Lower leg skin (tissue), 4 donors: Measurements from ENCODE around the gene ST6GALNAC3. TPM values are rescaled to one million over a fixed set of nuclear protein-coding genes. Genes with fewer than 3 reads are reported as not detected.

Experiments
- DNase-seq, 2 donors: peaks; one replicate each; pipeline ENCODE4 v3.0.0-alpha.2; 2019; ENCODE audit warnings: low spot score in 2 of 2
- H3K4me3 ChIP-seq: fragments of 200-600 bp; sonication (generic); 2 replicates; pipeline ENCODE4 v1.5.1; 2017; ENCODE audit warnings: mild to moderate bottlenecking, low read depth; ENCODE audit not compliant: poor library complexity, severe bottlenecking
- CTCF ChIP-seq, 3 donors: fragments of 450-650 bp; IDR thresholded peaks; one replicate each; pipeline ENCODE4 v1.5.1; 2016; ENCODE audit warnings: antibody characterized with exemption in 3 of 3, mild to moderate bottlenecking in 3 of 3, moderate library complexity in 2 of 3
- POLR2A ChIP-seq, 2 donors: fragments of 450-650 bp; IDR thresholded peaks; one replicate each; pipeline ENCODE4 v1.6.1; 2016 to 2017; ENCODE audit warnings: antibody characterized with exemption in 2 of 2, mild to moderate bottlenecking in 1 of 2, moderate library complexity in 1 of 2
- WGBS, 2 donors: methylation state at CpG; one replicate each; pipeline ENCODE4 v1.1.5; 2018; 5-methylcytosine and 5-hydroxymethylcytosine counted together
- intact Hi-C: fragments of 100-400 bp; cut with DNase I; formaldehyde crosslinking; loops from one replicate; pipeline ENCODE4 v1.15.0; 2023; ENCODE audit warnings: low total_unique reads
- total RNA-seq, 4 donors: library from RNA; depleted of rRNA; stranded (reverse); fragments of >200 nt; gene quantifications; one replicate each; pipeline ENCODE4 v1.1.0, GENCODE V29; 2016

Gene ST6GALNAC3
- total RNA-seq, 4 donors from 2014 or later, result 1.5 to 3.8 (median 3.0) TPM

- DNase-seq, result no peak
- 85 to 87% methylated on average over 1 of the region's 1 CpG for WGBS, 2 donors
Observed at GRCh38 chr1:76102046-76102445, 27.5 kb downstream of the ST6GALNAC3 start.

GRCh38 chr1:76103034-76103433, 28.5 kb downstream of the ST6GALNAC3 start:
- TF ChIP-seq POLR2A (IDR thresholded peaks at IDR 0.05) (no peak), CTCF (IDR thresholded peaks at IDR 0.05) (no peak)
- intact Hi-C loops, result no loop called here
- no peak for DNase-seq
- no peak overlapping the region for H3K4me3 ChIP-seq

More at GRCh38 chr1:76102046-76102445, 27.5 kb downstream of the ST6GALNAC3 start:
- intact Hi-C loops, result no loop called here
- H3K4me3 ChIP-seq, result no peak overlapping the region
- TF ChIP-seq POLR2A (IDR thresholded peaks at IDR 0.05), result no peak

GRCh38 chr1:76105372-76105771, 30.8 kb downstream of the ST6GALNAC3 start:
- intact Hi-C loops, result no loop called here
- no peak for DNase-seq
- 49 to 58% methylated on average over 2 of the region's 2 CpGs for WGBS, 2 donors
- H3K4me3 ChIP-seq, result no peak overlapping the region
- TF ChIP-seq CTCF (IDR thresholded peaks at IDR 0.05) (no peak), POLR2A (IDR thresholded peaks at IDR 0.05) (no peak)

GRCh38 chr1:76106251-76106650, 31.7 kb downstream of the ST6GALNAC3 start:
- 87 to 90% methylated on average over 1 of the region's 1 CpG for WGBS, 2 donors

GRCh38 chr1:76106719-76107235, 32.2 kb downstream of the ST6GALNAC3 start:
- intact Hi-C loops, result no loop called here
- 52 to 58% methylated on average over 1 of the region's 1 CpG for WGBS, 2 donors
- no peak for DNase-seq

More at GRCh38 chr1:76106251-76106650, 31.7 kb downstream of the ST6GALNAC3 start:
- H3K4me3 ChIP-seq, result no peak overlapping the region
- no peak for DNase-seq
- TF ChIP-seq CTCF (IDR thresholded peaks at IDR 0.05) (no peak), POLR2A (IDR thresholded peaks at IDR 0.05) (no peak)
- intact Hi-C loops, result no loop called here

GRCh38 chr1:76109404-76109803, 34.9 kb downstream of the ST6GALNAC3 start:
- WGBS, 2 donors, result 83 to 92% methylated on average over 4 of the region's 4 CpGs
- no peak for TF ChIP-seq CTCF (IDR thresholded peaks at IDR 0.05)
- no peak for TF ChIP-seq POLR2A (IDR thresholded peaks at IDR 0.05)
- intact Hi-C loops, result no loop called here
- H3K4me3 ChIP-seq, result no peak overlapping the region
- DNase-seq, result no peak

More at GRCh38 chr1:76106719-76107235, 32.2 kb downstream of the ST6GALNAC3 start:
- H3K4me3 ChIP-seq, result no peak overlapping the region
- no peak for TF ChIP-seq POLR2A (IDR thresholded peaks at IDR 0.05)
- TF ChIP-seq CTCF (IDR thresholded peaks at IDR 0.05), result no peak
